Measurements from ENCODE around the gene CEP128.

CEP128 gene

GRCh38 chr14:80941241-80942185 is at the start of gene CEP128:
TSS of gene CEP128 (minus strand) at chr14:80941738.
- H3K9me3 ChIP-seq (ENCODE audit: control insufficient read depth, insufficient read depth, low read depth, low read length): no peaks in the 10 kb centered on the region
- H3K27ac ChIP-seq (ENCODE audit: extremely low read depth, low read depth, low read length): peak within 1 kb of the TSS; percentile 26; the same call in 1 of the 2 replicates
- H3K4me1 ChIP-seq (ENCODE audit: control insufficient read depth, insufficient read depth, low read length): peaks cover 9% of the 10 kb centered on the region
- CTCF ChIA-PET: interaction anchor here (0.5 to 0.7 kb wide), 5 partner anchors 9 to 1254 kb away, joined by 3 to 4 read pairs (median 4); no protein-coding TSS in a partner anchor
- peaks cover 1 to 7% of the 10 kb centered on the region in 2 experiments; a peak in 2 of 3 replicates for H3K36me3 ChIP-seq (ENCODE audit: control insufficient read depth in 2 of 2, insufficient read depth in 1 of 2, low read length in 2 of 2)
- H3K4me3 ChIP-seq (ENCODE audit: low read depth, low read length): peak within 1 kb of the TSS; percentile 96
- POLR2A ChIA-PET: interaction anchor here (0.6 to 1.7 kb wide), 7 partner anchors 11 to 1804 kb away, joined by 3 to 13 read pairs (median 3); partner anchors contain the start of genes GTF2A1 and SEL1L
- no peak for TF ChIP-seq ZFHX2 (tag by site-specific recombination; conservative IDR thresholded peaks at IDR 0.05)
- peak; percentile 58; the same call in 1 of the 2 replicates for TF ChIP-seq ZNF341 (tag by site-specific recombination; IDR thresholded peaks at IDR 0.05; ENCODE audit: low read depth)
- no peak for TF ChIP-seq ZNF610 (tag by site-specific recombination; IDR thresholded peaks at IDR 0.05; ENCODE audit: borderline replicate concordance)
- no peak for TF ChIP-seq ZNF473 (tag by site-specific recombination; IDR thresholded peaks at IDR 0.05)
- TF ChIP-seq ZNF24 (tag by site-specific recombination; IDR thresholded peaks at IDR 0.05): no peak
- peak; percentile 67 for TF ChIP-seq PATZ1 (tag by site-specific recombination; IDR thresholded peaks at IDR 0.05)
- TF ChIP-seq EGR2 (tag by site-specific recombination; IDR thresholded peaks at IDR 0.05; ENCODE audit: low read depth): no peak
- TF ChIP-seq ELK4 (IDR thresholded peaks at IDR 0.05; ENCODE audit: borderline replicate concordance, low read depth, low read length): no peak
- 0 out of 2 replicates have a peak, but pooled peaks have one; percentile 14 for TF ChIP-seq ZNF660 (tag by site-specific recombination; IDR thresholded peaks at IDR 0.05)
- 0 out of 2 replicates have a peak, but pooled peaks have one; percentile 20 for TF ChIP-seq ZNF362 (tag by site-specific recombination; IDR thresholded peaks at IDR 0.05)
- TF ChIP-seq GLIS1 (tag by site-specific recombination; IDR thresholded peaks at IDR 0.05): 0 out of 2 replicates have a peak, but pooled peaks have one; percentile 10
- TF ChIP-seq TSHZ1 (tag by site-specific recombination; IDR thresholded peaks at IDR 0.05; ENCODE audit: borderline replicate concordance): no peak
- TF ChIP-seq ZNF398 (tag by site-specific recombination; IDR thresholded peaks at IDR 0.05): peak; percentile 67
- peak; percentile 74 for TF ChIP-seq SP3 (tag by site-specific recombination; IDR thresholded peaks at IDR 0.05)
- no peak for TF ChIP-seq ZNF248 (tag by site-specific recombination; IDR thresholded peaks at IDR 0.05)
- TF ChIP-seq ZNF701 (tag by site-specific recombination; IDR thresholded peaks at IDR 0.05): no peak
- TF ChIP-seq ZNF580 (tag by site-specific recombination; IDR thresholded peaks at IDR 0.05): peak; percentile 100
- TF ChIP-seq RBAK (tag by site-specific recombination; IDR thresholded peaks at IDR 0.05): no peak
- no peak for TF ChIP-seq ZSCAN4 (tag by site-specific recombination; IDR thresholded peaks at IDR 0.05)
- peak; percentile 55; the same call in 1 of the 2 replicates for TF ChIP-seq ZXDB (tag by site-specific recombination; IDR thresholded peaks at IDR 0.05)
- TF ChIP-seq ZNF830 (tag by site-specific recombination; IDR thresholded peaks at IDR 0.05; ENCODE audit: low read depth): no peak
- TF ChIP-seq ZFP37 (tag by site-specific recombination; IDR thresholded peaks at IDR 0.05): peak; percentile 68; the same call in 1 of the 2 replicates
- no peak for TF ChIP-seq SETDB1 (IDR thresholded peaks at IDR 0.05; ENCODE audit: insufficient read length, low read length)

Data from HEK293 (cell line).